Astrocyte (in vitro differentiated cells and primary cell): ENCODE measurements around the gene FAM13C.

Experiments used
- CTCF ChIP-seq: IDR thresholded peaks from 2 replicates; pipeline ENCODE4 v1.5.1; 2011; ENCODE audit warnings: low read depth, mild to moderate bottlenecking, inconsistent platforms, low read length, moderate library complexity; ENCODE audit not compliant: insufficient read depth
- EZH2 ChIP-seq: IDR thresholded peaks from 2 replicates; pipeline ENCODE4 v1.6.1; 2012; ENCODE audit warnings: mild to moderate bottlenecking, low read length, inconsistent platforms; ENCODE audit not compliant: insufficient read depth

- TF ChIP-seq CTCF (no peak), EZH2 (no peak)
These were observed 12.6 kb upstream of the FAM13C start for GRCh38 chr10:59374916-59375315.
